Ureter (tissue), 1 donor: Measurements from ENCODE around the gene DPYSL4. TPM values are rescaled to one million over a fixed set of nuclear protein-coding genes. Genes with fewer than 3 reads are reported as not detected.

Source experiments
- DNase-seq: peaks from one replicate; pipeline ENCODE4 v3.0.0-alpha.2; 2020; ENCODE audit warnings: low spot score
- total RNA-seq: library from RNA; stranded (reverse); gene quantifications from one replicate; pipeline ENCODE4 v1.2.4, GENCODE V29; 2023
- donor health status: DM: yes; HTN: yes; CAD: no.

DPYSL4 gene
- total RNA-seq, 1 donor from 2014 or later: 2.1 TPM

DNA sequence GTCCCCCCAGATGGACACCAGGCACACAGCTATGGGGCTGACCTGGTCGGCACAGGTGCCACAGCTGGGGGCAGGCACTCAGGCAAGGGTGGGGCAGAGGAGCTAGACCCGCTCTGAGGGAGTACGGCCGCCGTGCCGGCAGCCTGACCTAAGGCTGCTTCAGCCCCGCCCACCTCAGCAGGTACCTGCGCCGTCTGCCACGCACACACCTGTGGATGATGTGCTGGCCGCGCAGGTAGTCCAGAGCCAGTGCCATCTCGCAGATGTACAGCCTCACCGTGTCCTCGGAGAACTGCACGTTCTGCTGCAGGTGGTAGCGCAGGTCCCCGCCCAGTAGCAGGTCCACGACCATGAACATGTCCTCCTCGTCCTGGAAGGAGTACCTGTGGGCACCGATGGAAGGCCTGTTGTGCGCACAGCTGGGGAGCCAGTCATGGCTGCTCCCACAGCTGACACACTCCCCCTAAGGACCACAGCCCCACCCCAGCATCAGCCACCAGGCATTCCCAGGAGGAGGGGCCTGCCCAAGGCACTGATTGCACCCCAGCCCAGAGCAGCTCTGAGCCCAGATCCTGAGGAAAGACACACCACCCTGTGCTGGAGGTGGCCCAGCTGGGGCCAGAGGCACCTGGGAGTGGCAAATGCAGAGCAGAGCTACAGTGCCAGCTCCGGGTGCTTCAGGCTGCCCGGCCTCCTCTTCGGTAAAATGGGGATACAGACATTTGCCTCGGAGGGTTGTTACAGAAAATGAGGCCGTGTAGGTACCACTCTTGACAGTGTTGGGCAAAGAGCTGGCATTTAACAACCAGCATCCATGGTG lies 40.0 kb downstream of the DPYSL4 start:
- DNase-seq: no peak

DNA sequence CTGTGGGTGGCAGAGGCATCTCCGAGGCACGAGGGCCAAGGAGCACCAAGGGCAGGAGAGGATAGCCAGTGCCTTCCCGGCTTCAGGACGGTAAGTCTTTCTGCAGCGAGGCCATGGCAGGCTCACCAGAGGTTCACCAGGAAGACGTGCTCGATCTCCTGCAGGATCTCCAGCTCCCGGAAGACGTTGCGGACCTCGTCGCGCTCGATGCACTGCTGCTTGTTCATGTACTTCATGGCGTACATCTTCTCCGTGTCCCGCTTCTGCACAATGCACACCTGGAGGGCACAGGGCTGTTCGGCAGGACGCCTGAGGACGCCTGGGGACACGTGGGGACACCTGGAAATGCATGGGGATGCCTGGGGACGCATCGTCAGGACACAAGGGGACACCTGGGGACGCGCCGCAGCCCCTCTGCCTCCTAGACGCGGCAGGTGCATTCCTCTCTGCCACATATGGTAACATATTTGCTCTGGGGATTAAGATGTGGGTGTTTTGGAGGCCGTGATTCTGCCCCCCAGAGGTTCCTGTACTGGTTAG lies 41.2 kb downstream of the DPYSL4 start:
- no peak for DNase-seq

DNA sequence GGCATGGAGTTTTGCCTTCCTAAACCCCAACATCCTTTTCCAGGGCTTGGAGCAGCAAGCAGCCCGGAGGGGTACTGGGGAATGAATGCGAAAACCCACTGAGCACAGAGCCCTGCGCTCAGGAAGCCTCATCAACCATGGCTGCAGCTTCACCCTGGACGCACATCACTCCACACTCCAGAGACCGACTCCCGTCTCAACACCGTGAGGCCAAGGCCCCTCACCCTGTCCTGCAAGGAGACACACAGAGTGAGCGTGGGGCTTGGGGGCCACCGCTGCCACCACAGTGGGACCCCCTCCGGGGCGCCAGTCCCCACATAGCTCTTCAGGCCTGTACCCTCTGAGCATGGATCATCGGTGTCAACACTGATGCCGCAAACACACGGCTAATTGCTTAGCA lies 41.9 kb downstream of the DPYSL4 start:
- no peak for DNase-seq

DNA sequence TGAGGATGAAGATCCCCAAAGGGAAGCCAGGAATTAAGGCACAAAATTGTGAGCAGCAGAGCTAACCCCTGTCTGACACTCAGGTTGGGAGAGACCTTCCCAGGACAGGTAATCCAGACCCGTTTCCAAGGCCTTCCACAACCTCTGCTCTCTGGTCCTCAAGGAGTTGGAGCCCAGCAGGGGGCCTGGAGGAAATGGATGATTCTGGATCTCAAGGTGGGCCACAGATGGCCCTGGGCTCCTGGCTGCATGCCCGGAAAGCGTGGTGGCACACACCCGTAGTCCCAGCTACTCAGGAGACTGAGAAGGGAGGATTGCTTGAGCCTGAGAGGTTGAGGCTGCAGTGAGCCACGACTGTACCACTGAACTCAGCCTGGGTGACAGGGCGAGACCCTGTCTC lies 42.3 kb downstream of the DPYSL4 start:
- no peak for DNase-seq

DNA sequence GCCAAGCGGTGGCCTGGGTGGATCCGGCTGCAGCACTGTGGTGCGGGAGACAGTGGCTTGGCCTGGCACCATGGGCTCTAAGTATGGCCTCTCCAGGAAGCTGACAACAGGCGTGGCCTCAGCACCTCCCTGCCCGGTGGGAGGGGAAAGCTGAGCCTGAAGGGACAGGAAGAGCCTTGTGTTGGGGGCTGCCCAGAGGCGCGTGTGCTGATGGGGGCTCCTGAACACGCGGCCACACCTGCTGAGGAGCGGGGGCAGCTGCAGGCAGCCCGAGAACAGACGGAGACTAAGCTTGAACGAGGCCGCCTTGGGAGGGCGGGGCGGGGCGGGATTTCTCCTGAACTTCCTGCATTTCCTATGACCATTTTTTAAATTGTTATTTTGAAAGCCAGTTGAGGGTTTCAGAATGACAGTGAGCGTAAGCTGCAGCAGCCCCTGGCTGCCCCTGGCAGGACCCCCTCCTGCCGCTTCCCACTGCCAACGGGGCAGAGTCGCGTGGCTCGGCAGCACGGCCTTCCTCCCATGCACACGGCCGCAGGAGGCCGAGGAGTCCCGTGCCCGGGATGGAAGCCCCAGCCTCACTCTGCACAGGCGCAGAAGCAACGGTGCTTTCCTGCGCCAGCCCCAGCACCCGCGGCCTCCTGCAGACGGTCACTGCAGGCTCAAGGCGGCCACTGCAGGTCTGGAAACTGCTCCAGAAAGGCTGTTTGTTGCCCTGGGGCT lies 43.2 kb downstream of the DPYSL4 start:
- no peak for DNase-seq

DNA sequence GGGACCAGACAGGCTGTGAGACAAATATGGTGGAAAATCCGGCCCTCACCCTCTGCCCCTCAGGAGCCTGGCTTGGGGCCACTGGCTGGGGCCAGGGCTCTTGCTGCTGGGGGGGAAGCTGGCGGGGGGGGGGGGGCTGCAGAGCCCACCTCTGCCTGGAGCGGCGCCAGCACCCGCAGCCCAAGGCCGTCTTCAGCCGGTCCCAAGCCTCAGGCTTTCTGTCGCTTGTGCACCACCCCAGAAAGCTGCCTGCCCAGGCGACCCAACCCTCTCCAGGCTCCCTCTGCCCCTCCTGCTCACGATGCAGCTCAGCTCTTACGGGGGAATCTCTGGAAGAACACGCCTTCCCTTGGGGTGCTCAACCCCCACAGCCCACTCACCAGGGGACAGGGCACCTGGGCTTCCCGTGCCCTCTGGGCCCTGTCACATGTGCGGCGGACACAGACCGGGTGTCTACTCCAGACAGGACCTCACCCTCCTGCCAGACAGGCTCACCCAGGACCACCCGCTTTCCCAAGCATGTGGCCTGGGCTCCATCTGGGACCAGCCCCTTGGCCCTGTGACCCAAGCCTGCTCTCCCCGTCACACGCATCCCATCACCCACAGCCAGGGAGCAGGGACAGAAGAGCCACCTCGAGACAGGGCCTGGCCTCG lies 43.9 kb downstream of the DPYSL4 start:
- no peak for DNase-seq

DNA sequence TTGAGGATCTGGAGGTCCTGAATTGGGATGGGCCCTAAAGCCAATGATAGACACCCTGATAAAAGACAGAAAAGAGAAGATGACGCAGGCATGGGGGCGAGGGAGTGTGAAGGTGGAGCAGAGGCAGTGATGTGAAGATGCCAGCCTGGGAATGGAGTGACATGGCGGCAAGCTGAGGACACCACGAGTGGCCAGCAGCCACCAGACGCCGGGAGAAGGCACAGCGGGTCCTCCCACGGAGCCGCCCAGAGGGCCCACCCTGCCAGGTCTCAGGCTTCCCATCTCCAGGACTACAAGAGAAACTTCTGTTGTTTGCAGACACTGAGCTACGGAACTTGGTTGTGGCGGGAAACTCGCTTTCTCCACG lies 44.9 kb downstream of the DPYSL4 start:
- DNase-seq: no peak

DNA sequence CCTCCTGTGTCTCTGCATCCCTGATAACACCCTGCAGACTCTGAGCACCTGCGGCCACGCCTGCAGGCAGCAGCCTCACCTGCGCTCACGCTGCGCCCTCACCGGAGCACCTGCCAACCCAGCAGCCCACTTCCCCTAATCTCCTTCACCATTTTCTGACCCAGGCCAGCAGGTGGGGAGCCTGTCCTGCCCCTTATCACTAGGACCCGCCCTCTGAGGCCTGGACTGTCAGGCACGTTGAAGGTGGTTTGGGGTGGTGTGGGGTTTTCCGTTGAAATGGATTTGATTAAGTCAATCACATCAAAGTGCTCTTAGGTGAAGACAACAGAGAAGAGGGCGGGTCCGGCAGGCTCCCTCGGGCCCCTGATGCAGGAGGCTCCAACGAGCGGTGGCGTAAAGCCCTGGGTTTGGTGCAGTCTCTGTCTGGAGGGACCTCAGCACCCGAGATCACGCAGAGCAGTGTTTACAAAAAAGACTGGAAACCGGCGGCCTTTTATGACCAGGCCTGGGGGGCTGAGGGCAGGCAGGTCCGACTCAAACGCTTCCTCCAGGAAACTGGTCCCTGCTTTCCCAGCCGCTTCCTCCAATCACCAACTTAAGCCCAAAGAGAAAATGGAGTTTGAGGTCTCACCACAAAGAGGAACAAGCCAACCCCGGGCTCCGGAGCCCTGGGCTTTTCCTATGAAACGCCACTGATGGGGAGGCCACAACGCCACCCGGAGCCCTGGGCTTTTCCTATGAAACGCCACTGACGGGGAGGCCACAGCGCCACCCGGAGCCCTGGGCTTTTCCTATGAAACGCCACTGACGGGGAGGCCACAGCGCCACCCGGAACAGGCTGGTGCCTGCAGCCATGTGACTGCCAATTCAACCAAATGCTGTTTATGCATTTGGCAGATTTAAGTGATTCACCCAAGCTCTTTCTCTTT lies 45.5 kb downstream of the DPYSL4 start:
- no peak for DNase-seq

DNA sequence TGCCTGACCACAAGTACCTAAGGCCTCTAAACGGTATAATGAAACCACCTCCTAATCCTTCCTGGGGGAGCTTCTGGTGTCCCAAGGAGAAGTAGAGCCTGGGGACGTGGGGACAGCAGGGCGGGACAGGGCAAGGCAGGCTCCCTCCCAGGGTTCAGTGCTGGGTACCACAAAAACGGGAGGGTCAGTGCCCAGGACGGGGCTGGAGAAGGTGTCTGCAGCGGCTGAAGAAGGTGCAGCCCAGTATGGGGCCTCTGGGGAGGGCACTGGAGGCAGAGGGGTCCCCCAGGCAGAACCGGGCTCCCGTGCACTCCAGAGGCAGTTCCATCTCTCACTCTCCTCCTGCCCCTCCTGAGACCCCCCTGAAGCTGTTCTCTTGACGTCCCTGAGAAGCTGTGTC lies 46.2 kb downstream of the DPYSL4 start:
- no peak for DNase-seq

DNA sequence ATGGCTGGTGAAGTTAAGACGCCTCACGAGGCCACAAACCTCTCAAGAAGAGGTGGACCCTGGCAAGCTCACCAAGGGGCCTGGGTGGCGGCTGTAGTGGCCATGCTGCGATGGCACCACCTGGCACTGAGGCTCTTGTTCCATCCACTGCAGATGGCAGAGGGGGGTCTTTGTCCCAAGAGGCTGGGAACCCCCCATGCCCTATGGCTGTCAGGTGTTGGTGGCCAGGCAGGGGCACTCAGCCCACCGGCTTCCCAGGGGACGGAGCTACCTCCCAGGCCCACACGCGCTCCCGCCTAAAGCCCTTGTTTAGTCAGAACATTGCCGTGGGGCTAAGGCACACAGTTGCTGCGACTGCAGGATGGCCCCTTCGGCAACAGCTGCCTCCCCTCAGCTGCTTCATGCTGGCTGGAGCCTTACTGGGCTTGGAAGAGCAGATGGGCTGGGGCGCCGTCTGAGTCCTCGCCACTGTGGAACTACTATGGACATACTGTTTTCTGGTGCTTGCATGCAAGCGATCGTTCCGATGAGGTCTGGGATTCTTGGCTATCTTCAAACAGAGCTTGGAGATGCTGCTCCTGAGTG lies 46.8 kb downstream of the DPYSL4 start:
- no peak for DNase-seq

DNA sequence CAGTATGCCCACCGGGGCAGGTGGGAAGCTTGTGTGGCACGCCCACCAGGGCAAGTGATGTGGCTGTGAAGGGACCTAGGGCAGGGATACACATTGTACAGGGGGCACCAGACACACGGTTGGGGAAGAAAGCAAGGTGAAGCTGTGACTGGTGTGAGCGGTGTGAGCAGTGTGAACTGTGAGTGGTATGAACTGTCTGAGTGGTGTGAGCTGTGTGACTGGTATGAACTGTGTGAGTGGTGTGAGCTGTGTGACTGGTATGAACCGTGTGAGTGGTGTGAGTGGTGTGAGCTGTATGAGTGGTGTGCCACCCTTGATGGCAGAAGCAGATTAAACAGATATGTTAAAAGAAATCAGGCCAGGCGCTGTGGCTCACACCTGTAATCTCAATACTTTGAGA lies 48.1 kb downstream of the DPYSL4 start:
- DNase-seq: no peak

DNA sequence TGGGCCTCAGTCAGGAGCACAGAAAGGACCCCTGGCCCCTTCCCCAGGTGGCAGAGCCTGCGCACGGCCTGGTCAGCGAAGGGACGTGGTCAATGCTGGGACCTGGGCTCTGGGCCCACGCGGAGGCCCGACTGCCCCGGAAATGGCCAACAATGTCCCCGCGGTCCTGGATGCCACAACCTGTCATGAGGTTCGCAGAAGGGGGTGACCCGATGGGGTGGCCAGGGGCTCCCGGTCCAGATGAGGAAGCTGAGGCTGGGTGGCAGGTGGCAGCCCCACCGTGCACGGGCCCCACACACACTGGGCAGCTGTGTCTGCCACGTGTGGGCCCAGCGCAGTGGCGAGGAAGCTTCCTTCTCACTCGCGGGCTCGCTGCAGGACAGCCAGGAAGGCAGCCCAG lies 49.4 kb downstream of the DPYSL4 start:
- no peak for DNase-seq

DNA sequence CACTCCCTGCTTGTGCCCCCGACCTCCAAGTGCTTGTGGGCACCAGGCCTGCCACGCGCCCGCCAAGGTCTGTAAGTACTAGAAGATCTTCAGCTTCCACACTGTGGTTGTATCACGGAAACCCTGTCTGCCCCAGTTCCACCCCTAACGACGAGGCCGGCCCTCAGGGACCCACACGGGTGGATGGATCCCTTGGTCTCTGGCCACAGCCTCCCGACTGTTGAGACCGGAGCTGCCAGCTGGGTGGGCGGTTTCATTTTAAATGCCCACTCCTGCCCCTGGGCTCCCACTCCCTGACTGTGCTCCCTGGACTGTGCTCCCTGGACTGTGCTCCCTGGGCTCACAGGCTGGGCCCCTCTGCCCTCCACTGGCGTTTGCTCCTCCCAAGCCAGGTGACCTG lies 50.1 kb downstream of the DPYSL4 start:
- DNase-seq: no peak

DNA sequence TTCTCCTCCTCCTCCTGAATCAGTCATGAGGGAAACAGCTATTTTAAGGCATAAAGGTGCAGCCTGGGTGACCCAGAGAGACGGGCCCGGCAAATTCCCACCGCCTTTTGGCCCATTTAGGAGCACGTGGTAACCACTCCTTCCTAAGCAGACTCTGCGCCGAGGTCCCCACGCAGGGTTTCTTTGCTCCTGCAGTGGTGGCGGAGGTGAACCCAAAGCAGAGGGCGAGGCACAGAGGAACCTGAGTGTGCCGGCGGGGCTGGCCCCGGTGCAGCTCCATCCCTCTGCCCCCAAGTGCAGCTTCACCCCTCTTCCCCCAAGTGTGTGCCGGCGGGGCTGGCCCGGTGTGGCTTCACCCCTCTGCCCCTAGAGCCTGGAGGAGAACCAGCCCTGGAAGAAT lies 50.6 kb downstream of the DPYSL4 start:
- no peak for DNase-seq

DNA sequence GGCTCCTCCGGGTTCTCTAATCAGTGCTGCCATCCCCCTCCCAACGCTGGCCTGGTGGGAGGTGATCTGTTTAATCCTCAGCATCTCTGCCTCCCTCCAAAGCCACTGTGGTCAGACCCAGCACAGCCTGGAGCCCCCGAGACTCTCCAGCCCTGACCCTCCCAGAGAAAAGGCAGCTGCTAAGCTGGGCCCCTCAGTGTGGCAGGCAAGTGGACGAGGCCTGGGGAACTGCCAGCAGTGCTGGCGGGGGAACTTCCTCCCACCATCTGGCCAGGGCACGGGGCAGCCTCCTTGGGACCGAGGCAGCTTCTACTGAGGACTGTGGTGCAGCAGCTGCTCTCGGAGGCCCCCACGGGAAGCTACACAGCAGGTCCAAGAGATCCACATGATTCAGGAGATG lies 51.1 kb downstream of the DPYSL4 start:
- DNase-seq: no peak

DNA sequence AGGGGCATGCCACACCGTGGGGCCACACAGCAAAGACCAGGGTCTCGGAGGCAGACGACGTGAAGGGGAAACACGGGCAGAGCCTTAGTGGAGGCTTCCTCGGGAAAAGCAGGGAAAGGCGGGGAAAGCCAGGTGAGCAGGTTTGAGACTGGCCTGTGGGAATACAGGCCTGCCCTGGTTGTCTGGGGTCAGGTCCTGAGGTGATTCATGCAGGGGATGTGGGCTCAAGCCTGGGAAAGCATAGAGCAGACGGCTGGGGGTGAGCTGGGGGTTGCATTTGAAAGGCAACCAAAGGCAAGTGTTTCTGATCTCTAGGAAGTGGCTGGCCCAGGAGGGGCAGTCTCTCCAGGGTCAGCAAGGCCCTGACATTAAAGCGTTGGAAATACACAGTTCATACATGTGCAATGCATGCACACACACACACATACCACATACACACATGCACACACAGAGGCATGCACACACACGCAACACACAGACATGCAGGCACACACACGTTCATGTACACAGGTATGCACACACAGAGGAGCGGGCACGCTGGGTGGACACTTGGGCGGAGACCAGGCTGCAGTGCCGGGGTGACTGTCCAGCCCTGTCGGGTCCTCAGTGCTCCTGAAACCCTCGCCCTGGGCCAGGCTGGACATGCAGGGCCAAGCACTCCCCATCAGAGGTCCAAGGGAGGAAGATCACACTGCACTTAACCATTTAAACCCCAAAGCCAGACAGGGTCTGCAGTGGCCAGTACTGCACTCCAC lies 51.8 kb downstream of the DPYSL4 start:
- DNase-seq: no peak

DNA sequence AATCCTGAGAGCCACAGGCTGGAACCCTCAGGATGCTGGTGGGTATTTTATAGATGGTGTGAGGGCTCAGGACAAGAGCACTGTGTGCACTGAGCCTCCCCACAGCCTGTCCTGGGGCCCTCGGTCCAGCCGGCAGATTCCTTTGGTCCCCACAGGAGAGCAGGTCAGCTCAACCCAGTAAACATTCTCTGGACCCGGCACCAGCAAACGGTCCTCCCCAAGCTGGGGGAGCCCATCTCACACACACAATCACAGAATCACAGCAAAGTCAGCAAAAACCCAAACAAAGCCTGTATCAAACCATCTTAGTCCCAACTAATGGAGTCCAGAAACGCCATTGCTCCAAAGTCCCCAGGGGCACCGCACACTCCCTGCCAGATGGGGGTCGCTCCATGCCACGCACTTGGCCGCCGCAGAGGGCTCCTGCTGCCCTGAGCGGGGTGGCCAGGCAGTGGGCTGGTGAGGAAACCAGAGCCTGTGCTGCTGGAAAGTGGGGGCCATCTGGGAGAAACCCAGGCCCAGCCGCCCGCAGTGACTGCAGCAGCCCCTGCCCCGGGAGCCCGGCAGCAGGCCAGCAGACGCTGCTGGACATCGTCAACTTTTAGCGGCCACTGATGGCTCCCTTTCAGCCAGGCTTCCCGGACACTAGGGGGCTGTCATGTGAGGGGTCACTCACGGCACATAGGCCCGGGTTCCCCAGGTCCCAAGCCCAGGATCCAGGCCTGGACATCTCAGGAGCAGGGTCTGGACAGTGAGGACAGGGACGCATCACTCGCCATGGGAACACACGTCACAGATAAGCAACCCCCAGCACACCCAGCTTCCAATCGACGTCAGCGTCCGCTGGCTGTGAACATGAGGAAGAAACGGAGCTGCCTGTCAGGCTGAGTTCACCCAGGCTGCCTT lies 52.6 kb downstream of the DPYSL4 start:
- no peak for DNase-seq

DNA sequence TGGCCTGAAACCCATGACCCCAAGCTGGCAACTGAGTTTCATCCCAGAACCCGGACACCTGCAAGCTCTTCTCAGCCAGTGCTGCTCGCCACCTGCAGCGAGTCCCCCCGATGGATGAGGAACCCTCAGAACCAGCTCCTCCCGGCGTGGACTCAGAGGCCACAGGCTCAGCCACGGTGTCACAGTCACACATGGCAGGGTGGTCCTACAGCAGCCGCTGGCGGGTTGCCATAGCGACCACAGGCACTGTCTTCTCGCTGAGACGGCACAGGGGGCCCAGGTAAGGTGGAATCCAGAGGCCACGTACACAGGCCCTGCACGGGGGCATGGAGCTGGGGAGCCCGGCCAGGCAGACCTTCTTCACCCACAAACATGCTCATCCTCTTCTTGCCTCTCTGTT lies 53.4 kb downstream of the DPYSL4 start:
- no peak for DNase-seq

DNA sequence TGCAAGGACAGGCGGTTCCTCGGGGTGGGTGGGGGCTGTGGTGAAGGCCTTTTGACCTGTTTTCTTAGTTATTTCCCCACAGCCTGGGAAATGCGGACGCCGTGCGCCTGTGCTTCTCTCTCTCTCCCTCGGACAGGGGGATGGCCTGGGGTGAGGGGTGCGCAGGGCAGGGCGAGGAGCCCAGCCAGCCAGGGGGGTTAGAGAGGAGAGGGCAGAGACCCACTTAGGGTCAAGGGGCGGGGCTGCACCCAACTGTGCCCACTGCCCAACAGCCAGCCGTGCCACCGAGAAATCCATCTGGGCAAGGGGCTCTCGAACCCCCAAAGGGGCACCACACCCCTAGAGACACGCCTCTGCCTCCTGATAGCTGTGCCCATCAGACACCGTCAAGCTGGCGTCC lies 53.8 kb downstream of the DPYSL4 start:
- no peak for DNase-seq
